Kidney (tissue), 14 donors: ENCODE results near the gene PITPNM2. TPM values are rescaled to one million over a fixed set of nuclear protein-coding genes. Genes with fewer than 3 reads are reported as not detected.

Experiments used
- DNase-seq, 5 donors: peaks; one replicate each; pipeline ENCODE4 v3.0.0-alpha.2; 2013 to 2020
- FAIRE-seq: peaks from 2 replicates; lab custom pipeline; 2012; peaks lifted over from hg19 to GRCh38; lab: Jason Lieb, UNC
- H3K27ac ChIP-seq, 2 donors: one replicate each; pipeline ENCODE4 v1.7.0; 2013; ENCODE audit warnings: low read depth in 2 of 2, low read length in 2 of 2, inconsistent platforms in 1 of 2
- H3K27me3 ChIP-seq: one replicate; pipeline ENCODE4 v1.7.1; 2013; ENCODE audit warnings: low read length, inconsistent platforms; ENCODE audit not compliant: control insufficient read depth, insufficient read depth
- H3K36me3 ChIP-seq, 3 donors: one replicate each; pipeline versions ENCODE4 v1.7.0 to v1.7.1; 2013; ENCODE audit warnings: low read length in 3 of 3, control low read depth in 1 of 3, inconsistent platforms in 1 of 3; ENCODE audit not compliant: insufficient read depth in 3 of 3, control insufficient read depth in 2 of 3
- H3K4me1 ChIP-seq, 3 donors: one replicate each; pipeline versions ENCODE4 v1.7.0 to v1.7.1; 2013; ENCODE audit warnings: low read length in 3 of 3, inconsistent platforms in 1 of 3, low read depth in 1 of 3; ENCODE audit not compliant: control insufficient read depth in 2 of 3, insufficient read depth in 2 of 3
- H3K4me3 ChIP-seq, 3 donors: one replicate each; pipeline versions ENCODE4 v1.7.0 to v1.8.1; 2013; ENCODE audit warnings: low read length in 3 of 3, control low read depth in 1 of 3, inconsistent platforms in 1 of 3
- H3K9ac ChIP-seq, 3 donors: one replicate each; pipeline versions ENCODE4 v1.7.0 to v1.7.1; 2013; ENCODE audit warnings: low read length in 3 of 3, control low read depth in 1 of 3, inconsistent platforms in 1 of 3
- H3K9me3 ChIP-seq, 3 donors: one replicate each; pipeline versions ENCODE4 v1.7.0 to v1.7.1; 2013; ENCODE audit warnings: low read length in 3 of 3, control low read depth in 1 of 3, inconsistent platforms in 1 of 3; ENCODE audit not compliant: control insufficient read depth in 2 of 3, insufficient read depth in 1 of 3
- CTCF ChIP-seq: IDR thresholded peaks from 3 replicates; pipeline ENCODE4 v1.5.1; 2012; ENCODE audit warnings: mild to moderate bottlenecking, moderate library complexity, borderline replicate concordance; ENCODE audit not compliant: insufficient read depth; ENCODE audit errors: extremely low read depth
- intact Hi-C: fragments of 100-400 bp; cut with DNase I; formaldehyde crosslinking; loops from one replicate; pipeline ENCODE4 v1.11.1; 2022
- polyA plus RNA-seq: library from polyadenylated mRNA; stranded (reverse); fragments of 350-450 nt; fragmentation: Illumina TruSeq; extraction: RNeasy Lipid Tissue Mini Kit (QIAGEN cat#74804); gene quantifications from one replicate; pipeline ENCODE4 v1.2.3, GENCODE V29; 2014; ENCODE audit warnings: low read depth, low replicate concordance; ENCODE audit not compliant: insufficient read depth
- total RNA-seq: library from RNA; stranded (reverse); fragmentation: NEBNext Ultra II Directional; extraction: Animal tissue kit (Norgen Biotek cat#: 25700); gene quantifications from one replicate; pipeline ENCODE4 v1.2.1, GENCODE V29; 2021
- donor health status: control.
- donor health status: control.
- donor health status: control.
- donor health status: control.
- donor health status: control.
- donor health status: DM: yes; HTN: yes; CAD: no.
- donor health status: Normal renal cell carcinoma (clear cell type).

PITPNM2 gene
- total and polyA plus RNA-seq, 2 donors from 2014 or later = 5.7 to 41.7 TPM

- Histone ChIP-seq H3K27ac (no peak overlapping the region), H3K4me3 (no peak overlapping the region), H3K36me3 (peaks cover 2 to 8% (median 6%) of the 10 kb centered on the region in 3 donors), H3K27me3 (no peaks in the 10 kb centered on the region), H3K9ac (no peak overlapping the region), H3K9me3 (no peaks in the 10 kb centered on the region), H3K4me1 (no peaks in the 10 kb centered on the region)
- TF ChIP-seq CTCF = no peak
- DNase-seq = no peak
- no peak for FAIRE-seq
- intact Hi-C loops = no loop called here
These were observed 36.7 kb upstream of the PITPNM2 start for GRCh38 chr12:123187637-123188036.

DNA sequence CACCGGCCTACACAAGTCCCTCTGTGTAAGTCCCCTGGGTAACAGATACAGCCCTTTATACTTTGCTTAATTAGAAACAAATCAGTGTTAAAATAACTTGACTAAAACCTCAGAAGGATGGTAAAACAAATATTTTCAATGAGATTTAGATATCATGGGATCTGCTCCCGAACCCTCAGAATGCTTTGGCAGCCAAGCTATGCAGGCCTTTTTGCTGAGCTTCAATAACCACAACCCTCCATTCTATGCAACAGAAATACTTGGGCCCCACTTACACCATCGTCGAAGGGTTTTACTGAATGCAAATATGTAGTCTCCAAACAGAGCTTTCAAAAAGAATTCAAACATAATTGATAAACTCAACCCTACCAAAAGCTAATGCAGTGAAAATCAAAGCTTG lies 29.3 kb upstream of the PITPNM2 start:
- intact Hi-C loops = no loop called here
- FAIRE-seq (no peak), DNase-seq (no peak)
- Histone ChIP-seq H3K27ac (no peak overlapping the region), H3K4me1 (no peaks in the 10 kb centered on the region), H3K4me3 (no peak overlapping the region), H3K9ac (no peak overlapping the region), H3K9me3 (no peaks in the 10 kb centered on the region), H3K36me3 (peaks cover 0 to 3% (median 3%) of the 10 kb centered on the region in 3 donors), H3K27me3 (no peaks in the 10 kb centered on the region)
- no peak for TF ChIP-seq CTCF

DNA sequence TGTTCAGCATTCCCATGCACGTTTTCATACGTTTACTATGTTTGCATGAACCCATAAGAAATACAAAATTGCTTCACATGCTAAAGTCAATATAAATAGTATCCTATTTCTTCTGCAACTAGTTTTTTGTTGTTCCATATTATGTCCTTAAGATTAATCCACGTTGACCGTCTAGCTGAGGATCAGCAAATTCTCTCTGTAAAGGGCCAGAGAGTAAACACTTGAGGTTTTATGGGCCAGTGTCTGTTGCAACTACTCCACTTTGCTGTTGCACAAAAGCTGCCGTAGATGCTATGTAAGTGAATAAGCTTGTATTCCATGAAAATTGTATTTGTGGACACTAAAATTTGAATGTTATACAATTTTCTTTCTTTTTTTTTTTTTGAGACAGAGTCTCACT lies 21.1 kb upstream of the PITPNM2 start:
- Histone ChIP-seq H3K4me1 (peaks cover 0 to 7% (median 3%) of the 10 kb centered on the region in 3 donors), H3K27ac (no peak overlapping the region), H3K36me3 (peaks cover 0 to 3% (median 0%) of the 10 kb centered on the region in 3 donors), H3K9ac (no peak overlapping the region), H3K9me3 (no peaks in the 10 kb centered on the region), H3K27me3 (no peaks in the 10 kb centered on the region), H3K4me3 (no peak overlapping the region)
- TF ChIP-seq CTCF = no peak
- DNase-seq = no peak
- FAIRE-seq = no peak
- intact Hi-C loops = no loop called here

DNA sequence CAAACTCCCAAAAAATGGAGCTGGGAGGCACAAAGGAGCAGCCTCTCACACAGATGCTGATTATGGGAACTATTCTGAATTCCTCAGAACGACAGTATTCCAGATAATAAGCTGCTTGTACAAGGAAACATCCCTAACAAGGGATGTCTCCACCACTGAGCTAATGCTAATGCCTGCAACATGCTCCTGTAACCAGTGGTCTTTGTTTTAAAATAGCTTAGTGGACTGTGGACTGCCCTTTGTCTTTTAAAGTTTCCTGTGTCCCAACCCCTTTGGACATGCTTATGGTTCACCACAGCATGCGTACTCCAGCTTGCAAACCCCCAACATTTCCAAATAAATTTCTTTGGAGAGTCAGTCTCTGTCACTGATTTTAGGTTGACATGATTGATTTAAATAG lies 16.4 kb upstream of the PITPNM2 start:
- FAIRE-seq (no peak), DNase-seq (no peak)
- TF ChIP-seq CTCF = no peak
- Histone ChIP-seq H3K4me1 (peaks cover 0 to 33% (median 21%) of the 10 kb centered on the region in 3 donors), H3K27me3 (no peaks in the 10 kb centered on the region), H3K36me3 (no peaks in the 10 kb centered on the region), H3K9ac (no peak overlapping the region), H3K9me3 (no peaks in the 10 kb centered on the region), H3K4me3 (no peak overlapping the region), H3K27ac (peak overlapping the region; percentile 9 to 48)
- intact Hi-C loops = no loop called here
